HTERT RPE-1 (cell line): ENCODE results near the gene EVL.

Source experiments
- in situ Hi-C: fragments of 300-500 bp; cut with MboI; formaldehyde crosslinking; loops from 4 replicates; pipeline ENCODE4 v1.14.3; 2020; ENCODE audit warnings: low sequenced_read_pairs

Gene EVL

GRCh38 chr14:100106250-100107112 is 41.3 kb downstream of the EVL start:
- in situ Hi-C loops = no loop called here

GRCh38 chr14:100107236-100107635 is 42.0 kb downstream of the EVL start:
- in situ Hi-C loops = no loop called here

- in situ Hi-C loops = no loop called here
Observed at GRCh38 chr14:100108042-100108825, 43.0 kb downstream of the EVL start.

- in situ Hi-C loops = no loop called here
Observed at GRCh38 chr14:100108840-100109593, 43.8 kb downstream of the EVL start.

- in situ Hi-C loops = no loop called here
Observed at GRCh38 chr14:100109594-100109955, 44.4 kb downstream of the EVL start.

- in situ Hi-C loops = no loop called here
Observed at GRCh38 chr14:100110816-100111215, 45.6 kb downstream of the EVL start.

GRCh38 chr14:100111931-100112704 is 46.9 kb downstream of the EVL start:
- in situ Hi-C loops = no loop called here

- in situ Hi-C loops = no loop called here
Observed at GRCh38 chr14:100114109-100114765, 49.0 kb downstream of the EVL start.

- in situ Hi-C loops = no loop called here
Observed at GRCh38 chr14:100115236-100115635, 50.0 kb downstream of the EVL start.

GRCh38 chr14:100115726-100116125 is 50.5 kb downstream of the EVL start:
- in situ Hi-C loops = no loop called here

- in situ Hi-C loops = no loop called here
Observed at GRCh38 chr14:100116134-100116533, 50.9 kb downstream of the EVL start.

GRCh38 chr14:100117026-100117425 is 51.8 kb downstream of the EVL start:
- in situ Hi-C loops = no loop called here

- in situ Hi-C loops = no loop called here
Observed at GRCh38 chr14:100117633-100118395, 52.6 kb downstream of the EVL start.

GRCh38 chr14:100118396-100119011 is 53.3 kb downstream of the EVL start:
- in situ Hi-C loops = no loop called here

- in situ Hi-C loops = no loop called here
Observed at GRCh38 chr14:100119251-100119650, 54.0 kb downstream of the EVL start.

- in situ Hi-C loops = no loop called here
Observed at GRCh38 chr14:100120522-100121269, 55.5 kb downstream of the EVL start.

- in situ Hi-C loops = no loop called here
Observed at GRCh38 chr14:100121643-100122480, 56.6 kb downstream of the EVL start.
